ENCODE data around the gene DOP1A. TPM values are rescaled to one million over a fixed set of nuclear protein-coding genes. Genes with fewer than 3 reads are reported as not detected.

Gene DOP1A
- total and polyA plus RNA-seq, 3 donors from 2014 or later, result 31.4 to 72.7 (median 68.7) TPM

- DNase-seq, result no peak
- Histone ChIP-seq H3K4me1 (peaks cover 5% of the 10 kb centered on the region), H3K27me3 (no peaks in the 10 kb centered on the region), H3K27ac (no peak overlapping the region), H3K9me3 (no peaks in the 10 kb centered on the region), H3K4me3 (no peak overlapping the region), H3K36me3 (ENCODE audit: low read depth, missing control alignments) (no peaks in the 10 kb centered on the region)
- TF ChIP-seq CTCF (IDR thresholded peaks at IDR 0.05) (no peak), POLR2A (IDR thresholded peaks at IDR 0.05) (no peak)
- intact Hi-C loops (cut with DNase I; ENCODE audit: low total_unique reads), result no loop called here
- WGBS, 2 donors, result 85 to 89% methylated on average over 3 of the region's 3 CpGs
These were observed 31.1 kb downstream of the DOP1A start for GRCh38 chr6:83098589-83098988.

GRCh38 chr6:83108378-83108777 is 40.9 kb downstream of the DOP1A start:
- Histone ChIP-seq H3K9me3 (no peaks in the 10 kb centered on the region), H3K4me1 (no peaks in the 10 kb centered on the region), H3K36me3 (ENCODE audit: low read depth, missing control alignments) (no peaks in the 10 kb centered on the region), H3K27me3 (no peaks in the 10 kb centered on the region), H3K27ac (no peak overlapping the region), H3K4me3 (no peak overlapping the region)
- TF ChIP-seq POLR2A (IDR thresholded peaks at IDR 0.05) (no peak), CTCF (IDR thresholded peaks at IDR 0.05) (no peak)
- 95 to 100% methylated on average over 1 of the region's 1 CpG for WGBS, 2 donors
- no peak for DNase-seq
- intact Hi-C loops (cut with DNase I; ENCODE audit: low total_unique reads), result no loop called here

GRCh38 chr6:83113258-83113657 is 45.8 kb downstream of the DOP1A start:
- intact Hi-C loops (cut with DNase I; ENCODE audit: low total_unique reads), result no loop called here
- Histone ChIP-seq H3K4me3 (no peak overlapping the region), H3K27me3 (no peaks in the 10 kb centered on the region), H3K36me3 (ENCODE audit: low read depth, missing control alignments) (no peaks in the 10 kb centered on the region), H3K4me1 (no peaks in the 10 kb centered on the region), H3K9me3 (no peaks in the 10 kb centered on the region), H3K27ac (no peak overlapping the region)
- WGBS, 2 donors, result 62 to 70% methylated on average over 4 of the region's 4 CpGs
- TF ChIP-seq POLR2A (IDR thresholded peaks at IDR 0.05), result no peak
- no peak for TF ChIP-seq CTCF (IDR thresholded peaks at IDR 0.05)
- no peak for DNase-seq

GRCh38 chr6:83114164-83114563 is 46.7 kb downstream of the DOP1A start:
- Histone ChIP-seq H3K27me3 (no peaks in the 10 kb centered on the region), H3K27ac (no peak overlapping the region), H3K9me3 (no peaks in the 10 kb centered on the region), H3K4me1 (no peaks in the 10 kb centered on the region), H3K36me3 (ENCODE audit: low read depth, missing control alignments) (no peaks in the 10 kb centered on the region), H3K4me3 (no peak overlapping the region)
- TF ChIP-seq CTCF (IDR thresholded peaks at IDR 0.05), result no peak
- no peak for TF ChIP-seq POLR2A (IDR thresholded peaks at IDR 0.05)
- 84 to 87% methylated on average over 1 of the region's 1 CpG for WGBS, 2 donors
- no peak for DNase-seq
- intact Hi-C loops (cut with DNase I; ENCODE audit: low total_unique reads), result no loop called here

GRCh38 chr6:83117802-83118201 is 50.3 kb downstream of the DOP1A start:
- no peak for DNase-seq
- 92 to 100% methylated on average over 1 of the region's 1 CpG for WGBS, 2 donors
- Histone ChIP-seq H3K27ac (no peak overlapping the region), H3K27me3 (no peaks in the 10 kb centered on the region), H3K36me3 (ENCODE audit: low read depth, missing control alignments) (no peaks in the 10 kb centered on the region), H3K4me1 (no peaks in the 10 kb centered on the region), H3K9me3 (no peaks in the 10 kb centered on the region), H3K4me3 (no peak overlapping the region)
- TF ChIP-seq POLR2A (IDR thresholded peaks at IDR 0.05) (no peak), CTCF (IDR thresholded peaks at IDR 0.05) (no peak)
- intact Hi-C loops (cut with DNase I; ENCODE audit: low total_unique reads), result no loop called here

Measured in testis (tissue), 3 donors.